ENCODE data around the gene TEDC1. TPM values are rescaled to one million over a fixed set of nuclear protein-coding genes. Genes with fewer than 3 reads are reported as not detected.

Gene TEDC1
- total RNA-seq, 1 experiment from 2014 or later, result 26.2 TPM

- Histone ChIP-seq H3K79me1 (ENCODE audit: insufficient read depth, low read depth, low read length, poor library complexity, severe bottlenecking) (no peaks in the 10 kb centered on the region), H3K27me3 (ENCODE audit: insufficient read depth, low read length) (peaks cover 14% of the 10 kb centered on the region; the same call in 1 of the 2 replicates), H3T11ph (ENCODE audit: low read length) (no peak overlapping the region), H3K14ac (ENCODE audit: insufficient read depth, low read length) (no peak overlapping the region), H4K8ac (replicated peaks; ENCODE audit: insufficient read length, low read depth, low read length) (no peak overlapping the region), H3K23ac (ENCODE audit: insufficient read length, low read depth, low read length) (no peak overlapping the region), H3K18ac (ENCODE audit: insufficient read length, low read depth, low read length) (no peak overlapping the region), H3K56ac (ENCODE audit: insufficient read length, low read depth, low read length) (no peak overlapping the region), H3K4me1 (ENCODE audit: insufficient read depth, low read length) (no peaks in the 10 kb centered on the region; the same call in 1 of the 2 replicates), H4K5ac (ENCODE audit: insufficient read length, low read depth, low read length) (no peak overlapping the region), H4K20me1 (ENCODE audit: control insufficient read depth, insufficient read depth, insufficient read length) (no peaks in the 10 kb centered on the region), H3K79me2 (ENCODE audit: insufficient read depth, low read length) (no peaks in the 10 kb centered on the region), H3K9me3 (ENCODE audit: control insufficient read depth, low read depth, low read length) (no peaks in the 10 kb centered on the region), H2BK12ac (ENCODE audit: insufficient read length, low read depth, low read length) (no peak overlapping the region), H3K23me2 (ENCODE audit: insufficient read length, low read depth, low read length, poor library complexity, severe bottlenecking) (peaks cover 7% of the 10 kb centered on the region), H3K9ac (ENCODE audit: extremely low read depth, insufficient read length, low read length) (no peak overlapping the region), H4K91ac (ENCODE audit: insufficient read length, low read depth, low read length) (no peak overlapping the region), H2AFZ (ENCODE audit: low read length) (no peak overlapping the region), H3K4ac (ENCODE audit: low read depth, low read length) (no peak overlapping the region), H2AK5ac (ENCODE audit: insufficient read length, low read length) (no peak overlapping the region), H2BK5ac (ENCODE audit: insufficient read length, low read length) (no peak overlapping the region), H2BK15ac (ENCODE audit: low read depth, low read length) (no peak overlapping the region), H2BK20ac (ENCODE audit: low read depth, low read length, poor library complexity, severe bottlenecking) (no peak overlapping the region), H3K4me2 (ENCODE audit: insufficient read depth, insufficient read length, low read length) (no peak overlapping the region), H2BK120ac (ENCODE audit: low read depth, low read length, poor library complexity, severe bottlenecking) (no peak overlapping the region), H3K27ac (ENCODE audit: insufficient read length, low read depth, low read length) (no peak overlapping the region)
- Mint-ChIP-seq H3K9me3 (peaks cover 0 to 41% of the 10 kb centered on the region in 2 experiments; a peak in 2 of 5 replicates), H3K27ac (no peak overlapping the region), H3K27me3 (ENCODE audit: low read depth) (peaks cover 42% of the 10 kb centered on the region), H3K4me1 (no peaks in the 10 kb centered on the region), H3K36me3 (ENCODE audit: insufficient read depth in 1 of 3, low read depth in 3 of 3) (no peaks in the 10 kb centered on the region; a peak in 1 of 7 replicates), H3K4me3 (no peak overlapping the region)
- no peak for DNase-seq
- no peak for TF ChIP-seq CTCF (conservative IDR thresholded peaks at IDR 0.05)
- WGBS (ENCODE audit: extremely low coverage, insufficient read length, low lambda C conversion rate), result no CpG with 5 or more reads among the region's 19 CpGs
Observed at GRCh38 chr14:105530285-105531087, 39.4 kb downstream of the TEDC1 start.

Measured in H9 (cell line).